LHCN-M2 (cell line): Measurements from ENCODE around the gene MUC5AC. TPM values are rescaled to one million over a fixed set of nuclear protein-coding genes. Genes with fewer than 3 reads are reported as not detected.
"Not testable (repeated sequence)": the region's sequence is repeated elsewhere in the genome, so short reads cannot be mapped to it uniquely, and the experiment has no call there.

Experiments used
- DNase-seq: peaks from one replicate; pipeline ENCODE4 v3.0.0-alpha.2; 2012; ENCODE audit warnings: low read depth
- total RNA-seq: library from RNA; depleted of rRNA; stranded (reverse); fragments of >200 nt; gene quantifications from 2 replicates; pipeline ENCODE4 v1.2.3, GENCODE V29; 2014

MUC5AC gene
- total RNA-seq, 1 experiment from 2014 or later = not detected

GRCh38 chr11:1140642-1141490 lies 16.9 kb upstream of the MUC5AC start:
- no peak for DNase-seq

GRCh38 chr11:1146365-1146764 lies 11.4 kb upstream of the MUC5AC start:
- DNase-seq = no peak

- no peak for DNase-seq
Observed at GRCh38 chr11:1147792-1148191, 10.0 kb upstream of the MUC5AC start.

- no peak for DNase-seq
Observed at GRCh38 chr11:1148752-1149180, 9.0 kb upstream of the MUC5AC start.

- DNase-seq = no peak
Observed at GRCh38 chr11:1149545-1149944, 8.2 kb upstream of the MUC5AC start.

- DNase-seq = no peak
Observed at GRCh38 chr11:1150116-1150515, 7.6 kb upstream of the MUC5AC start.

GRCh38 chr11:1150769-1151365 lies 6.9 kb upstream of the MUC5AC start:
- DNase-seq = no peak

GRCh38 chr11:1151366-1152315 lies 6.1 kb upstream of the MUC5AC start:
- DNase-seq = no peak

- DNase-seq = peak; percentile 22
Observed at GRCh38 chr11:1152316-1153104, 5.2 kb upstream of the MUC5AC start.

GRCh38 chr11:1153105-1153950 lies 4.4 kb upstream of the MUC5AC start:
- DNase-seq = no peak

- DNase-seq = peak; percentile 95
Observed at GRCh38 chr11:1153951-1154493, 3.7 kb upstream of the MUC5AC start.

- not testable (repeated sequence) for DNase-seq
Observed at GRCh38 chr11:1154656-1155055, 3.1 kb upstream of the MUC5AC start.

GRCh38 chr11:1155274-1155693 lies 2.5 kb upstream of the MUC5AC start:
- DNase-seq = no peak

GRCh38 chr11:1156506-1157340 lies 1.0 kb upstream of the MUC5AC start:
- DNase-seq = no peak

- no peak for DNase-seq
Observed at GRCh38 chr11:1157341-1157644, 460 bp upstream of the MUC5AC start.

- no peak for DNase-seq
Observed at GRCh38 chr11:1158681-1159487, 1.1 kb downstream of the MUC5AC start.

- not testable (repeated sequence) for DNase-seq
Observed at GRCh38 chr11:1159488-1160220, 1.9 kb downstream of the MUC5AC start.
